ENCODE data around the gene TMEM120B.

- TF ChIP-seq, protein P1, sequence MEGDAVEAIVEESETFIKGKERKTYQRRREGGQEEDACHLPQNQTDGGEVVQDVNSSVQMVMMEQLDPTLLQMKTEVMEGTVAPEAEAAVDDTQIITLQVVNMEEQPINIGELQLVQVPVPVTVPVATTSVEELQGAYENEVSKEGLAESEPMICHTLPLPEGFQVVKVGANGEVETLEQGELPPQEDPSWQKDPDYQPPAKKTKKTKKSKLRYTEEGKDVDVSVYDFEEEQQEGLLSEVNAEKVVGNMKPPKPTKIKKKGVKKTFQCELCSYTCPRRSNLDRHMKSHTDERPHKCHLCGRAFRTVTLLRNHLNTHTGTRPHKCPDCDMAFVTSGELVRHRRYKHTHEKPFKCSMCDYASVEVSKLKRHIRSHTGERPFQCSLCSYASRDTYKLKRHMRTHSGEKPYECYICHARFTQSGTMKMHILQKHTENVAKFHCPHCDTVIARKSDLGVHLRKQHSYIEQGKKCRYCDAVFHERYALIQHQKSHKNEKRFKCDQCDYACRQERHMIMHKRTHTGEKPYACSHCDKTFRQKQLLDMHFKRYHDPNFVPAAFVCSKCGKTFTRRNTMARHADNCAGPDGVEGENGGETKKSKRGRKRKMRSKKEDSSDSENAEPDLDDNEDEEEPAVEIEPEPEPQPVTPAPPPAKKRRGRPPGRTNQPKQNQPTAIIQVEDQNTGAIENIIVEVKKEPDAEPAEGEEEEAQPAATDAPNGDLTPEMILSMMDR (IDR thresholded peaks at IDR 0.05): no peak
- TF ChIP-seq POLR2AphosphoS5 (IDR thresholded peaks at IDR 0.05; ENCODE audit: insufficient read depth in 1 of 2, low read depth in 1 of 2) (no peak), POLR2A (IDR thresholded peaks at IDR 0.05) (no peak)
Observed at GRCh38 chr12:121689430-121689829, 23.1 kb upstream of the TMEM120B start.
